ENCODE data around the gene HCAR3.

HCAR3 gene

DNA sequence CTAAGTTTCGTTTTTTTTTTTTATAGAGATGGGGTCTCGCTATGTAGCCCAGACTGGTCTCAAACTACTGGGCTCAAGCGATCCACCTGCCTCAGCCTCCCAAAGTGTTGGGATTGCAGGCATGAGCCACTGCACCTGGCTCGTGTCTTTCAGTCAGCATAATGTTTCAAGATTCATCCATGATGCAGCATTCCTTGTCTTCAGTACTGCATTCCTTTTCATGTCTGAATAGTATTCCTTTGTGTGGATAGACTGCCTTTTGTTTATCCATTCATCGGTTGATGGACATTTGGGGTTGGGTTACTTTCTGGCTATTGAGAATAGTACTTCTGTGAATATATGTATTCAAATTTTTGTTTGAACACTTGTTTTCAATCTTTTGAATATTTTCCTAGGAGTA lies 50.9 kb downstream of the HCAR3 start:
- DNase-seq, result no peak

DNA sequence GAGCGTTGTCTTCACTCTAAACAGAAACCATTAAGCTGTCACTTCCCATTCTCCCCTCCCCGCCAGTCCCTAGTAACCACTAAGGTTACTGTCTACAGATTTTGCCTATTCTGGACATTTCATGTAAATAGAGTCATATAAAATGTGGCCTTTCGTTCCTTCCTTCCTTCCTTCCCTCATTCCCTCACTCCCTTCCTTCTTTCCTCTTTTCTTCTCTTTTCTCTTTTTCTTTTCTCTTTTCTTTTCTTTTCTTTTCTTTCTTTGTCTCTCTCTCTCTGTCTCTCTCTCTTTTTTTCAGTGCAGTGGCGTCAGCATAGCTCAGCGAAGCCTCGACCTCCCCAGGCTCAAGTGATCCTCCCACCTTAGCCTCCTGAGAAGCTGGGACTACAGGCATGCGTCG lies 51.3 kb downstream of the HCAR3 start:
- DNase-seq, result no peak
